IMR-90 (cell line): ENCODE data around the gene BRD1. TPM values are rescaled to one million over a fixed set of nuclear protein-coding genes. Genes with fewer than 3 reads are reported as not detected.

Experiments
- ATAC-seq: fragments of 200-7000 bp; cut with Tn5 transposase; 2 replicates; pipeline ENCODE4 v1.9.1; 2020; ENCODE audit warnings: low read depth, mild to moderate bottlenecking, moderate library complexity
- BruUV-seq: library from RNA; stranded (reverse); fragments of 400-500 nt; replicated peaks from 2 replicates; lab custom pipeline; 2021; lab: Mats Ljungman, UMichigan
- CTCF ChIA-PET: fragments of 300-600 bp; formaldehyde crosslinking; extraction: SDS; loops from one replicate; lab custom pipeline; 2021; ENCODE audit warnings: antibody characterized with exemption; lab: Yijun Ruan, JAX
- POLR2A ChIA-PET: fragments of 300-600 bp; sonication (Branson Sonifier 250); formaldehyde crosslinking; loops from one replicate; lab custom pipeline; 2022; ENCODE audit warnings: antibody characterized with exemption; ENCODE audit not compliant: unreplicated experiment; lab: Charles Lee
- DNase-seq: peaks from one replicate; pipeline ENCODE4 v3.0.0; 2013
- H2AFZ ChIP-seq: replicated peaks from 2 replicates; pipeline ENCODE3; 2013; ENCODE audit warnings: low read length, mild to moderate bottlenecking; ENCODE audit not compliant: poor library complexity
- H2AK5ac ChIP-seq: 2 replicates; pipeline ENCODE4 v1.6.1; 2013; ENCODE audit warnings: low read depth, low read length, inconsistent platforms
- H2AK9ac ChIP-seq: replicated peaks from 2 replicates; pipeline ENCODE3; 2013; ENCODE audit warnings: mild to moderate bottlenecking, low read depth, low read length, moderate library complexity; ENCODE audit not compliant: poor library complexity
- H2BK120ac ChIP-seq: 2 replicates; pipeline ENCODE4 v1.6.1; 2013; ENCODE audit warnings: low read depth, low read length, inconsistent platforms
- H2BK15ac ChIP-seq: 3 replicates; pipeline ENCODE4 v1.6.1; 2013; ENCODE audit warnings: low read depth, low read length, inconsistent platforms
- H2BK20ac ChIP-seq: 2 replicates; pipeline ENCODE4 v1.6.1; 2013; ENCODE audit warnings: low read depth, mild to moderate bottlenecking, inconsistent platforms, low read length, moderate library complexity
- H2BK5ac ChIP-seq: 2 replicates; pipeline ENCODE4 v1.6.1; 2013; ENCODE audit warnings: mild to moderate bottlenecking, low read depth, low read length, inconsistent platforms; ENCODE audit not compliant: poor library complexity, severe bottlenecking
- H3K14ac ChIP-seq: replicated peaks from 2 replicates; pipeline ENCODE4 v1.6.1; 2013; ENCODE audit warnings: low read depth, low read length, inconsistent platforms
- H3K18ac ChIP-seq: 2 replicates; pipeline ENCODE4 v1.6.1; 2013; ENCODE audit warnings: low read depth, low read length, control low read depth
- H3K23ac ChIP-seq: 2 replicates; pipeline ENCODE4 v1.6.1; 2013; ENCODE audit warnings: low read depth, low read length, inconsistent platforms
- H3K27ac ChIP-seq: 2 replicates; pipeline ENCODE4 v1.5.1; 2013; ENCODE audit warnings: mild to moderate bottlenecking, control low read depth, low read length; ENCODE audit not compliant: insufficient read depth
- H3K27me3 ChIP-seq: 2 replicates; pipeline ENCODE4 v1.6.1; 2013; ENCODE audit warnings: low read length; ENCODE audit not compliant: control insufficient read depth, insufficient read depth
- H3K36me3 ChIP-seq: 2 replicates; pipeline ENCODE4 v1.6.1; 2013; ENCODE audit warnings: low read length, mixed read lengths; ENCODE audit not compliant: control insufficient read depth, insufficient read depth
- H3K4ac ChIP-seq: 2 replicates; pipeline ENCODE4 v1.6.1; 2013; ENCODE audit warnings: low read depth, low read length, inconsistent platforms
- H3K4me1 ChIP-seq: 2 replicates; pipeline ENCODE4 v1.6.1; 2013; ENCODE audit warnings: low read length, mixed read lengths; ENCODE audit not compliant: control insufficient read depth, insufficient read depth
- H3K4me2 ChIP-seq: 2 replicates; pipeline ENCODE4 v1.6.1; 2013; ENCODE audit warnings: low read depth, mild to moderate bottlenecking, control low read depth, low read length, moderate library complexity
- H3K4me3 ChIP-seq: 2 replicates; pipeline ENCODE4 v1.5.1; 2013; ENCODE audit warnings: low read depth, mild to moderate bottlenecking, control low read depth, low read length, moderate library complexity; ENCODE audit not compliant: insufficient read depth
- H3K56ac ChIP-seq: 2 replicates; pipeline ENCODE4 v1.6.1; 2013; ENCODE audit warnings: low read length, inconsistent platforms; ENCODE audit not compliant: insufficient read depth; ENCODE audit errors: extremely low read depth
- H3K79me1 ChIP-seq, 2 experiments: 2 replicates each; pipeline ENCODE4 v1.6.1; 2013; ENCODE audit warnings: low read length in 2 of 2, inconsistent platforms in 1 of 2, low read depth in 1 of 2
- H3K9ac ChIP-seq: 2 replicates; pipeline ENCODE4 v1.6.1; 2013; ENCODE audit warnings: low read depth, low read length, control low read depth
- H3K9me1 ChIP-seq: 2 replicates; pipeline ENCODE4 v1.6.1; 2013; ENCODE audit warnings: low read length, inconsistent platforms; ENCODE audit not compliant: insufficient read depth
- H3K9me3 ChIP-seq: 2 replicates; pipeline ENCODE4 v1.6.1; 2013; ENCODE audit warnings: low read length; ENCODE audit not compliant: control insufficient read depth, insufficient read depth
- H4K20me1 ChIP-seq: 2 replicates; pipeline ENCODE4 v1.6.1; 2013; ENCODE audit warnings: low read length, inconsistent platforms; ENCODE audit not compliant: insufficient read depth
- H4K5ac ChIP-seq: 2 replicates; pipeline ENCODE4 v1.6.1; 2013; ENCODE audit warnings: mild to moderate bottlenecking, low read depth, low read length, control low read depth
- H4K8ac ChIP-seq, 2 experiments: 2 replicates each; pipeline ENCODE4 v1.6.1; 2013; ENCODE audit warnings: low read depth in 2 of 2, low read length in 2 of 2, control low read depth in 1 of 2, inconsistent platforms in 1 of 2
- H4K91ac ChIP-seq: 2 replicates; pipeline ENCODE4 v1.6.1; 2013; ENCODE audit warnings: low read depth, low read length, inconsistent platforms; ENCODE audit not compliant: insufficient read depth
- BHLHE40 ChIP-seq: fragments of 150-350 bp; IDR thresholded peaks from 2 replicates; pipeline ENCODE4 v1.6.1; 2016; ENCODE audit warnings: mild to moderate bottlenecking, low read depth, low read length
- CEBPB ChIP-seq: IDR thresholded peaks from 2 replicates; pipeline ENCODE4 v1.6.1; 2012; ENCODE audit warnings: low read depth, low read length, improper control_type of control experiment
- CHD1 ChIP-seq: IDR thresholded peaks from 2 replicates; pipeline ENCODE4 v1.6.1; 2012; ENCODE audit warnings: low read depth, low read length, improper control_type of control experiment
- CTCF ChIP-seq: conservative IDR thresholded peaks from 2 replicates; pipeline ENCODE4 v1.5.1; 2012; ENCODE audit warnings: mild to moderate bottlenecking, low read depth, low read length, improper control_type of control experiment
- ELK1 ChIP-seq: fragments of 150-350 bp; IDR thresholded peaks from 2 replicates; pipeline ENCODE4 v1.6.1; 2016; ENCODE audit warnings: low read depth, mild to moderate bottlenecking, low read length, moderate library complexity, borderline replicate concordance
- FOS ChIP-seq: fragments of 150-350 bp; IDR thresholded peaks from 2 replicates; pipeline ENCODE4 v1.6.1; 2016; ENCODE audit warnings: low read depth, low read length
- MAFK ChIP-seq: IDR thresholded peaks from 2 replicates; pipeline ENCODE4 v1.6.1; 2012; ENCODE audit warnings: low read depth, low read length, improper control_type of control experiment
- MAZ ChIP-seq: IDR thresholded peaks from 2 replicates; pipeline ENCODE4 v1.6.1; 2012; ENCODE audit warnings: low read depth, mild to moderate bottlenecking, low read length, improper control_type of control experiment, moderate library complexity, borderline replicate concordance
- MXI1 ChIP-seq: IDR thresholded peaks from 2 replicates; pipeline ENCODE4 v1.6.1; 2012; ENCODE audit warnings: low read depth, mild to moderate bottlenecking, low read length, moderate library complexity, borderline replicate concordance
- NFE2L2 ChIP-seq: fragments of 150-350 bp; IDR thresholded peaks from 2 replicates; pipeline ENCODE4 v1.6.1; 2016; ENCODE audit warnings: low read depth, mild to moderate bottlenecking, low read length
- POLR2A ChIP-seq: IDR thresholded peaks from 2 replicates; pipeline ENCODE4 v1.6.1; 2012; ENCODE audit warnings: mild to moderate bottlenecking, low read depth, low read length
- RAD21 ChIP-seq: IDR thresholded peaks from 2 replicates; pipeline ENCODE4 v1.6.1; 2012; ENCODE audit warnings: low read length, improper control_type of control experiment
- RCOR1 ChIP-seq: IDR thresholded peaks from 2 replicates; pipeline ENCODE4 v1.6.1; 2012; ENCODE audit warnings: mild to moderate bottlenecking, low read length, improper control_type of control experiment; ENCODE audit not compliant: insufficient replicate concordance
- RFX5 ChIP-seq: IDR thresholded peaks from 2 replicates; pipeline ENCODE4 v1.8.0; 2012; ENCODE audit warnings: low read depth, mild to moderate bottlenecking, low read length, moderate library complexity
- SMC3 ChIP-seq: fragments of 150-350 bp; IDR thresholded peaks from 2 replicates; pipeline ENCODE4 v1.6.1; 2016; ENCODE audit warnings: low read depth, mild to moderate bottlenecking, antibody characterized with exemption, low read length, moderate library complexity
- USF2 ChIP-seq: fragments of 150-350 bp; IDR thresholded peaks from 2 replicates; pipeline ENCODE4 v1.6.1; 2017; ENCODE audit warnings: mild to moderate bottlenecking, antibody characterized with exemption, low read length, low read depth
- WGBS, 2 experiments: methylation state at CpG; one replicate each; pipeline versions ENCODE4 v1.1.5 to v1.1.7; 2013; ENCODE audit warnings: missing lambda C conversion rate in 2 of 2; ENCODE audit not compliant: insufficient read length in 1 of 2; ENCODE audit errors: extremely low coverage in 2 of 2; 5-methylcytosine and 5-hydroxymethylcytosine counted together
- dilution Hi-C: fragments of 300-500 bp; cut with HindIII; formaldehyde crosslinking; loops from one replicate; pipeline ENCODE4 v1.14.3; 2018; ENCODE audit warnings: low sequenced_read_pairs; ENCODE audit not compliant: unreplicated experiment
- in situ Hi-C: fragments of 300-500 bp; cut with MboI; formaldehyde crosslinking; loops from 3 replicates; pipeline ENCODE4 v1.14.3; 2019; ENCODE audit warnings: low sequenced_read_pairs, inconsistent platforms, mixed read lengths
- intact Hi-C: fragments of 100-400 bp; cut with micrococcal nuclease; formaldehyde crosslinking; loops from 2 replicates; pipeline ENCODE4 v1.10.0; 2022
- polyA plus RNA-seq, 3 experiments: library from polyadenylated mRNA; depleted of rRNA; stranded (reverse); fragments of >200 nt; gene quantifications; 2 replicates each; pipeline ENCODE4 v1.2.3, GENCODE V29; 2012; ENCODE audit warnings: low replicate concordance in 1 of 3
- total RNA-seq: library from RNA; depleted of rRNA; stranded (reverse); fragments of >200 nt; gene quantifications from 2 replicates; pipeline ENCODE4 v1.2.3, GENCODE V29; 2012

BRD1 gene
- total and polyA plus RNA-seq, 2 of the 4 experiments (the other 2 are of a cell fraction): 10.0 to 10.6 TPM

GRCh38 chr22:49873228-49873940, 45.7 kb upstream of the BRD1 start:
- Histone ChIP-seq H2BK120ac (no peak overlapping the region), H2BK20ac (no peak overlapping the region), H3K56ac (no peak overlapping the region), H3K14ac (no peak overlapping the region), H3K18ac (no peak overlapping the region), H3K9me3 (peaks cover 10% of the 10 kb centered on the region), H3K27ac (no peak overlapping the region), H4K91ac (no peak overlapping the region), H2AFZ (no peak overlapping the region), H2AK5ac (no peak overlapping the region), H3K4me1 (no peaks in the 10 kb centered on the region), H3K36me3 (peaks cover 10% of the 10 kb centered on the region), H3K23ac (no peak overlapping the region), H3K4me3 (no peak overlapping the region), H3K9me1 (0 out of 2 replicates have a peak, but pooled peaks cover 5% of the 10 kb centered on the region), H2BK15ac (no peak overlapping the region), H3K79me1 (peaks cover 18 to 65% of the 10 kb centered on the region in 2 experiments), H4K20me1 (peaks cover 56% of the 10 kb centered on the region), H4K8ac (no peak overlapping the region), H3K4me2 (no peak overlapping the region), H4K5ac (no peak overlapping the region), H3K27me3 (no peaks in the 10 kb centered on the region), H3K4ac (no peak overlapping the region), H2BK5ac (no peak overlapping the region), H2AK9ac (no peak overlapping the region), H3K9ac (no peak overlapping the region)
- intact Hi-C loops (no loop called here), in situ Hi-C loops (no loop called here), dilution Hi-C loops (no loop called here)
- ChIA-PET CTCF (no interaction called here), POLR2A (no interaction called here)
- DNase-seq (no peak), ATAC-seq (no peak)
- TF ChIP-seq SMC3 (no peak), CTCF (no peak), BHLHE40 (no peak), FOS (no peak), CHD1 (no peak), RFX5 (no peak), POLR2A (no peak), CEBPB (no peak), MAFK (no peak), USF2 (no peak), RCOR1 (no peak), ELK1 (no peak), MXI1 (no peak), MAZ (no peak), RAD21 (no peak), NFE2L2 (no peak)
- no TSS peak for BruUV-seq
- WGBS, 2 experiments: 100% methylated on average over 1 of the region's 16 CpGs; no CpG with 5 or more reads in 1 of the 2 experiments
